MCF 10A (cell line): ENCODE measurements around the gene SIPA1. TPM values are rescaled to one million over a fixed set of nuclear protein-coding genes. Genes with fewer than 3 reads are reported as not detected.
"Not testable (repeated sequence)": the region's sequence is repeated elsewhere in the genome, so short reads cannot be mapped to it uniquely, and the experiment has no call there.

Experiments
- BruUV-seq: library from RNA; stranded (reverse); fragments of 400-500 nt; replicated peaks from 2 replicates; lab custom pipeline; 2021; lab: Mats Ljungman, UMichigan
- CTCF ChIA-PET: fragments of 300-600 bp; sonication (Branson Sonifier 250); formaldehyde crosslinking; extraction: SDS; loops from one replicate; lab custom pipeline; 2021; ENCODE audit warnings: antibody characterized with exemption, inconsistent platforms; lab: Yijun Ruan, JAX
- POLR2A ChIA-PET: fragments of 300-600, 350-650 bp; sonication (Branson Sonifier 250); formaldehyde crosslinking; extraction: SDS; loops from one replicate; lab custom pipeline; 2020; ENCODE audit warnings: antibody characterized with exemption, inconsistent platforms; lab: Yijun Ruan, JAX
- DNase-seq: peaks from one replicate; pipeline ENCODE4 v3.0.0-alpha.2; 2018; ENCODE audit not compliant: unreplicated experiment
- H3K27ac Mint-ChIP-seq: one replicate; pipeline ENCODE4 v1.8.0; 2022; ENCODE audit warnings: mild to moderate bottlenecking, low read depth, mixed read lengths; ENCODE audit not compliant: unreplicated experiment
- H3K27me3 Mint-ChIP-seq: one replicate; pipeline ENCODE4 v1.8.0; 2022; ENCODE audit warnings: mixed read lengths; ENCODE audit not compliant: insufficient read depth, unreplicated experiment
- H3K36me3 Mint-ChIP-seq: one replicate; pipeline ENCODE4 v1.8.0; 2022; ENCODE audit warnings: mild to moderate bottlenecking, moderate library complexity, mixed read lengths; ENCODE audit not compliant: insufficient read depth, unreplicated experiment
- H3K4me1 Mint-ChIP-seq: one replicate; pipeline ENCODE4 v1.8.0; 2022; ENCODE audit warnings: mixed read lengths; ENCODE audit not compliant: insufficient read depth, unreplicated experiment
- H3K4me3 Mint-ChIP-seq: one replicate; pipeline ENCODE4 v1.8.0; 2022; ENCODE audit warnings: mild to moderate bottlenecking, moderate library complexity, mixed read lengths; ENCODE audit not compliant: unreplicated experiment
- H3K9me3 Mint-ChIP-seq: one replicate; pipeline ENCODE4 v1.8.0; 2022; ENCODE audit warnings: mixed read lengths; ENCODE audit not compliant: unreplicated experiment
- CTCF ChIP-seq: fragments of 200-600 bp; IDR thresholded peaks from one replicate; pipeline ENCODE4 v1.8.0; 2022; ENCODE audit warnings: antibody characterized with exemption, mild to moderate bottlenecking; ENCODE audit not compliant: unreplicated experiment
- intact Hi-C: fragments of 100-400 bp; cut with micrococcal nuclease; formaldehyde crosslinking; loops from 2 replicates; pipeline ENCODE4 v1.14.1; 2022
- total RNA-seq: library from RNA; stranded (reverse); gene quantifications from 2 replicates; pipeline ENCODE4 v1.2.3, GENCODE V29; 2022

Gene SIPA1
- total RNA-seq, 1 experiment from 2014 or later, result 4.9 TPM

GRCh38 chr11:65636108-65637031 is 1.5 kb upstream of the SIPA1 start:
- CTCF ChIA-PET, result interaction anchor here (0.6 to 0.7 kb wide), 2 partner anchors 88 to 361 kb away, joined by 3 read pairs; no protein-coding TSS in a partner anchor
- Mint-ChIP-seq H3K27me3 (no peaks in the 10 kb centered on the region), H3K27ac (no peak overlapping the region), H3K9me3 (no peaks in the 10 kb centered on the region), H3K36me3 (peaks cover 45% of the 10 kb centered on the region), H3K4me1 (peaks cover 6% of the 10 kb centered on the region), H3K4me3 (no peak overlapping the region)
- no peak for DNase-seq
- no TSS peak for BruUV-seq
- intact Hi-C loops, result no loop called here
- POLR2A ChIA-PET, result interaction anchor here (1.6 to 2.5 kb wide), 3 partner anchors 14 to 21 kb away, joined by 4 to 12 read pairs (median 9); partner anchors contain the start of gene PCNX3
- no peak for TF ChIP-seq CTCF

- DNase-seq, result no peak
- H3K36me3 Mint-ChIP-seq, result peaks cover 45% of the 10 kb centered on the region
- H3K4me1 Mint-ChIP-seq, result peaks cover 6% of the 10 kb centered on the region
- H3K27ac Mint-ChIP-seq, result no peak overlapping the region
- intact Hi-C loops, result no loop called here
- ChIA-PET POLR2A (interaction anchor here (1.2 to 2.5 kb wide), 5 partner anchors 13 to 64 kb away, joined by 3 to 12 read pairs (median 7); partner anchors contain the start of genes PCNX3 and RELA), CTCF (interaction anchor here (0.6 kb wide), 2 partner anchors 68 to 89 kb away, joined by 3 read pairs; no protein-coding TSS in a partner anchor)
- no TSS peak for BruUV-seq
- no peak for TF ChIP-seq CTCF
- H3K9me3 Mint-ChIP-seq, result no peaks in the 10 kb centered on the region
- H3K27me3 Mint-ChIP-seq, result no peaks in the 10 kb centered on the region
- H3K4me3 Mint-ChIP-seq, result peak overlapping the region; percentile 71
Measured at GRCh38 chr11:65637032-65637557, 806 bp upstream of the SIPA1 start.

GRCh38 chr11:65639228-65639597 is 1.3 kb downstream of the SIPA1 start:
- BruUV-seq, DNase-seq, intact Hi-C loops, H3K9me3 Mint-ChIP-seq, H3K27me3 Mint-ChIP-seq, H3K27ac Mint-ChIP-seq: not testable (repeated sequence)
- CTCF ChIA-PET, result interaction anchor here (0.7 kb wide), 1 partner anchor 189 kb away, joined by 3 read pairs; no protein-coding TSS in a partner anchor
- peaks cover 30% of the 10 kb centered on the region for H3K36me3 Mint-ChIP-seq
- POLR2A ChIA-PET, result interaction anchor here (1.0 to 2.5 kb wide), 4 partner anchors 9 to 24 kb away, joined by 3 to 9 read pairs (median 6); partner anchors contain the start of gene PCNX3
- peaks cover 12% of the 10 kb centered on the region for H3K4me1 Mint-ChIP-seq
- H3K4me3 Mint-ChIP-seq, result peak overlapping the region; percentile 71

- H3K4me3 Mint-ChIP-seq, result no peak overlapping the region
- H3K27me3 Mint-ChIP-seq, result no peaks in the 10 kb centered on the region
- no peak for DNase-seq
- no TSS peak for BruUV-seq
- POLR2A ChIA-PET, result interaction anchor here (0.6 to 1.3 kb wide), 3 partner anchors 8 to 19 kb away, joined by 3 to 7 read pairs (median 3); no protein-coding TSS in a partner anchor
- peaks cover 12% of the 10 kb centered on the region for H3K4me1 Mint-ChIP-seq
- H3K27ac Mint-ChIP-seq, result no peak overlapping the region
- peaks cover 24% of the 10 kb centered on the region for H3K36me3 Mint-ChIP-seq
- CTCF ChIA-PET, result interaction anchor here (0.7 kb wide), 1 partner anchor 188 kb away, joined by 3 read pairs; no protein-coding TSS in a partner anchor
- intact Hi-C loops, result no loop called here
- no peaks in the 10 kb centered on the region for H3K9me3 Mint-ChIP-seq
- no peak for TF ChIP-seq CTCF
Measured at GRCh38 chr11:65639623-65640482, 2.0 kb downstream of the SIPA1 start.
